GM12878 (cell line): ENCODE data around the gene EYA2. TPM values are rescaled to one million over a fixed set of nuclear protein-coding genes. Genes with fewer than 3 reads are reported as not detected.

Source experiments
- ATAC-seq: fragments of 200-7000 bp; cut with Tn5 transposase; 3 replicates; pipeline ENCODE4 v1.9.1; 2020; ENCODE audit warnings: mild to moderate bottlenecking, moderate library complexity
- BruUV-seq: library from RNA; stranded (reverse); fragments of 400-500 nt; replicated peaks from 2 replicates; lab custom pipeline; 2021; lab: Mats Ljungman, UMichigan
- CTCF ChIA-PET: fragments of 300-600 bp; sonication (Branson Sonifier 250); formaldehyde crosslinking; extraction: SDS; loops from one replicate; lab custom pipeline; 2021; ENCODE audit warnings: inconsistent platforms; lab: Yijun Ruan, JAX
- POLR2A ChIA-PET: fragments of 350-600 bp; formaldehyde crosslinking; extraction: SDS; loops from one replicate; lab custom pipeline; 2021; ENCODE audit warnings: inconsistent platforms; lab: Charles Lee
- RAD21 ChIA-PET: fragments of 300-600 bp; sonication (Branson Sonifier 250); formaldehyde crosslinking; loops from one replicate; lab custom pipeline; 2023; ENCODE audit warnings: antibody characterized with exemption; ENCODE audit not compliant: unreplicated experiment; lab: Charles Lee
- SMC1A ChIA-PET: fragments of 300-600 bp; sonication (Branson Sonifier 250); formaldehyde crosslinking; loops from one replicate; lab custom pipeline; 2023; ENCODE audit not compliant: unreplicated experiment, uncharacterized antibody; lab: Charles Lee
- DNase-seq: peaks from one replicate; pipeline ENCODE4 v3.0.0-alpha.2; 2011; ENCODE audit warnings: low read depth, low spot score
- FAIRE-seq: peaks from 3 replicates; lab custom pipeline; 2011; peaks lifted over from hg19 to GRCh38; lab: Jason Lieb, UNC
- H2AFZ ChIP-seq: 2 replicates; pipeline ENCODE4 v1.6.0; 2011; ENCODE audit warnings: low read depth, low read length, control low read depth; ENCODE audit not compliant: control insufficient read depth
- H3K27ac ChIP-seq: 2 replicates; pipeline ENCODE4 v1.5.1; 2011; ENCODE audit warnings: control low read depth; ENCODE audit not compliant: control insufficient read depth, insufficient read depth
- H3K27me3 ChIP-seq, 2 experiments: replicated peaks in 1 of 2; 2 replicates each; pipeline versions ENCODE4 v1.6.0 to v1.6.1; 2011; ENCODE audit warnings: low read length in 1 of 2; ENCODE audit not compliant: control insufficient read depth in 2 of 2, insufficient read depth in 2 of 2
- H3K36me3 ChIP-seq, 2 experiments: 2 replicates each; pipeline ENCODE4 v1.5.1; 2011; ENCODE audit warnings: low read length in 1 of 2; ENCODE audit not compliant: control insufficient read depth in 2 of 2, insufficient read depth in 2 of 2
- H3K4me1 ChIP-seq: 2 replicates; pipeline ENCODE4 v1.6.1; 2011; ENCODE audit warnings: mild to moderate bottlenecking, low read length, moderate library complexity, mixed read lengths; ENCODE audit not compliant: control insufficient read depth, insufficient read depth
- H3K4me2 ChIP-seq: 2 replicates; pipeline ENCODE4 v1.6.0; 2011; ENCODE audit warnings: control low read depth; ENCODE audit not compliant: control insufficient read depth, insufficient read depth
- H3K4me3 ChIP-seq: fragments of 200-600 bp; sonication (generic); 2 replicates; pipeline ENCODE4 v1.5.1; 2016
- H3K79me2 ChIP-seq: 2 replicates; pipeline ENCODE4 v1.6.0; 2011; ENCODE audit warnings: low read length; ENCODE audit not compliant: control insufficient read depth, insufficient read depth
- H3K9ac ChIP-seq: 2 replicates; pipeline ENCODE4 v1.8.0; 2011; ENCODE audit warnings: low read length, control low read depth, mixed read lengths; ENCODE audit not compliant: control insufficient read depth, insufficient read depth
- H3K9me3 ChIP-seq: replicated peaks from 3 replicates; pipeline ENCODE4 v1.5.1; 2011; ENCODE audit warnings: mild to moderate bottlenecking, low read length; ENCODE audit not compliant: control insufficient read depth, insufficient read depth
- H4K20me1 ChIP-seq: 2 replicates; pipeline ENCODE4 v1.6.0; 2011; ENCODE audit not compliant: control insufficient read depth, insufficient read depth
- BCLAF1 ChIP-seq: fragments of 450-650 bp; IDR thresholded peaks from 2 replicates; pipeline ENCODE4 v1.6.1; 2017; ENCODE audit warnings: antibody characterized with exemption, mild to moderate bottlenecking, moderate library complexity
- BMI1 ChIP-seq: fragments of 450-650 bp; IDR thresholded peaks from 2 replicates; pipeline ENCODE4 v1.6.1; 2016; ENCODE audit warnings: mild to moderate bottlenecking, moderate library complexity, borderline replicate concordance
- ETV6 ChIP-seq, 2 experiments: fragments of 450-650 bp in 1 of 2; IDR thresholded peaks in 1 of 2; conservative IDR thresholded peaks in 1 of 2; 2 replicates each; pipeline ENCODE4 v1.6.1; 2014; ENCODE audit warnings: antibody characterized with exemption in 1 of 2, borderline replicate concordance in 1 of 2, low read depth in 1 of 2, mild to moderate bottlenecking in 1 of 2, moderate library complexity in 1 of 2
- HCFC1 ChIP-seq: fragments of 150-350 bp; IDR thresholded peaks from 2 replicates; pipeline ENCODE4 v1.6.1; 2014; ENCODE audit warnings: low read length
- KAT2A ChIP-seq: conservative IDR thresholded peaks from 2 replicates; pipeline ENCODE4 v1.6.1; 2011; ENCODE audit warnings: low read depth, low read length; ENCODE audit not compliant: control insufficient read depth
- RAD51 ChIP-seq: fragments of 450-650 bp; IDR thresholded peaks from 2 replicates; pipeline ENCODE4 v1.6.1; 2016; ENCODE audit warnings: moderate library complexity, mild to moderate bottlenecking, inconsistent platforms
- RBBP5 ChIP-seq: fragments of 200-600 bp; sonication (generic); conservative IDR thresholded peaks from 2 replicates; pipeline ENCODE4 v1.6.1; 2016
- SIX5 ChIP-seq: IDR thresholded peaks from 2 replicates; pipeline ENCODE4 v1.6.1; 2011; ENCODE audit warnings: mild to moderate bottlenecking, low read depth, low read length, moderate library complexity; ENCODE audit not compliant: severe bottlenecking
- USF2 ChIP-seq: IDR thresholded peaks from 2 replicates; pipeline ENCODE4 v1.6.1; 2011; ENCODE audit warnings: low read depth, low read length, improper control_type of control experiment, borderline replicate concordance
- ZNF622 ChIP-seq: fragments of 450-650 bp; IDR thresholded peaks from 2 replicates; pipeline ENCODE4 v1.6.1; 2017; ENCODE audit warnings: mild to moderate bottlenecking, inconsistent platforms
- WGBS: methylation state at CpG from one replicate; pipeline ENCODE4 v1.1.6; 2016; ENCODE audit warnings: low lambda C conversion rate; ENCODE audit not compliant: insufficient replicate concordance, insufficient coverage; ENCODE audit errors: missing lambda C conversion rate; 5-methylcytosine and 5-hydroxymethylcytosine counted together
- in situ Hi-C: fragments of 300-500 bp; cut with MboI; formaldehyde crosslinking; loops from 9 replicates; pipeline ENCODE4 v1.14.3; 2018; ENCODE audit warnings: mixed read lengths
- intact Hi-C: fragments of 100-400 bp; cut with micrococcal nuclease; formaldehyde crosslinking; loops from one replicate; pipeline ENCODE4 v1.14.2; 2022; ENCODE audit not compliant: unreplicated experiment
- polyA plus RNA-seq, 11 experiments: library from polyadenylated mRNA; depleted of rRNA in 4 of 11; unstranded in 6 of 11; stranded (reverse) in 5 of 11; fragments of >200 nt; fragmentation: Nextera tagmentation in 4 of 11; fragmentation: Illumina TruSeq in 1 of 11; extraction: Ambion mirVana in 4 of 11; extraction: Trizol in 1 of 11; gene quantifications; 1 replicate in 1 of 11; 2 replicates in 10 of 11; pipeline versions ENCODE4 v1.2.1 to v1.2.3, GENCODE V29; 2011 to 2016; ENCODE audit warnings: inconsistent platforms in 2 of 11, missing spikeins in 2 of 11, low read depth in 1 of 11
- total RNA-seq, 4 experiments: library from RNA; depleted of rRNA in 3 of 4; stranded (reverse); fragments of >200 nt in 3 of 4; fragmentation: Illumina TruSeq in 1 of 4; extraction: Trizol in 1 of 4; gene quantifications; 2 replicates each; pipeline versions ENCODE4 v1.2.1 to v1.2.3, GENCODE V29; 2013 to 2021
- TF ChIP-seq, protein P1 (sequence below): fragments of 450-650 bp; formaldehyde crosslinking; IDR thresholded peaks from 2 replicates; pipeline ENCODE4 v1.5.0; 2022; ENCODE audit warnings: mild to moderate bottlenecking, missing genetic modification characterization
- TF ChIP-seq, protein P2 (sequence below): fragments of 450-650 bp; IDR thresholded peaks from 2 replicates; pipeline ENCODE4 v1.6.1; 2017; ENCODE audit warnings: mild to moderate bottlenecking, low read depth, inconsistent platforms; ENCODE audit not compliant: poor library complexity, severe bottlenecking

EYA2 gene
- total and polyA plus RNA-seq, 10 of the 15 experiments (the other 5 are each of a cell fraction or from before 2014, with no cell fraction given) = 0.20 TPM; not detected in 9

DNA sequence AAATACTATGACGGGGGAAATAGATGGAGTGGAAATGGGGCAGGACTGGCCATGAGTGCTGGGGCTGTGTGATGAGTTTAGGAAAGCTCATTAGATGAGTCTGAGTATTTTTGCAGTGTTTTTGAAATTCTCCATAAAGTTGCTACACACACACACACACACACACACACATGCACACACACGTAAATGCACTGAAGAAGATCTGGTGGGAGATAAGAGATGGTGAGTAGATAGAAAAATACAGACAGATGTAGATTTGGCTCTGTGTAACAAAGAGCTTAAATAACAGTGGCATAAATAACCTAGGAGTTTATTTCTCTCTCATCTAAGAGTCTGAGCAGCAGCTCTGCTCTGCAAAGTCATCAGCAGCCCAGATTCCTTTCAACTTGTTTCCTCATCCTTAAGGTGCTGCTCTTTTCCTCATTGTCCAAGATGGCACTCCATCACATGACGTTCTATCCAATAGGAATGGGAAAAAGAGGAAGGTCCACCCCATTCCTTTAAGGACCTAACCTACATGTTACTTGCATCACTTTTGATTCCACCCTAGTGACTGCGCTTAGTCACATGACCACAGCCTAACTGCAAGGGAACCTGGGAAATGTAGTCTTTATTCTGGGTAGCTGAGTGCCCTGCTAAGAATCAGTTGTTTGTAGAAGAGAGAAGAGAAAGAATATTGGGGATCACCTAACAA is 76.4 kb downstream of the EYA2 start:
- no TSS peak for BruUV-seq
- no peaks in the 10 kb centered on the region for H3K4me1 ChIP-seq
- H3K4me3 ChIP-seq = no peak overlapping the region
- CTCF ChIA-PET = no interaction called here
- RAD21 ChIA-PET = no interaction called here
- H4K20me1 ChIP-seq = no peaks in the 10 kb centered on the region
- H3K27ac ChIP-seq = no peak overlapping the region
- H3K27me3 ChIP-seq = no peaks in the 10 kb centered on the region
- no peak overlapping the region for H3K9ac ChIP-seq
- peak; percentile 82 for ATAC-seq
- FAIRE-seq = no peak
- WGBS = 37% methylated on average over 4 of the region's 4 CpGs
- no peaks in the 10 kb centered on the region for H3K79me2 ChIP-seq
- no peaks in the 10 kb centered on the region for H3K36me3 ChIP-seq
- H2AFZ ChIP-seq = no peak overlapping the region
- no peak overlapping the region for H3K4me2 ChIP-seq
- H3K9me3 ChIP-seq = no peaks in the 10 kb centered on the region
- POLR2A ChIA-PET = interaction anchor here (0.6 kb wide), 1 partner anchor 83 kb away, joined by 6 read pairs; no protein-coding TSS in a partner anchor
- intact Hi-C loops (loop anchor here (10.0 kb wide), 1 partner anchor 64 kb away; no protein-coding TSS in a partner anchor), in situ Hi-C loops (no loop called here)
- no peak for DNase-seq
- SMC1A ChIA-PET = interaction anchor here (0.6 to 0.9 kb wide), 2 partner anchors 54 to 148 kb away, joined by 3 read pairs; no protein-coding TSS in a partner anchor
- TF ChIP-seq BCLAF1 (no peak), KAT2A (no peak), ZNF622 (no peak), HCFC1 (peak; percentile 67), RBBP5 (no peak), USF2 (peak; percentile 32; the same call in 1 of the 2 replicates), ETV6 (conservative IDR thresholded peaks at IDR 0.05 in 1 of 2, IDR thresholded peaks at IDR 0.05 in 1 of 2; ENCODE audit: borderline replicate concordance in 1 of 2, low read depth in 1 of 2) (no peak), BMI1 (no peak), RAD51 (peak; percentile 81), SIX5 (peak; percentile 67)
- TF ChIP-seq, protein P1, sequence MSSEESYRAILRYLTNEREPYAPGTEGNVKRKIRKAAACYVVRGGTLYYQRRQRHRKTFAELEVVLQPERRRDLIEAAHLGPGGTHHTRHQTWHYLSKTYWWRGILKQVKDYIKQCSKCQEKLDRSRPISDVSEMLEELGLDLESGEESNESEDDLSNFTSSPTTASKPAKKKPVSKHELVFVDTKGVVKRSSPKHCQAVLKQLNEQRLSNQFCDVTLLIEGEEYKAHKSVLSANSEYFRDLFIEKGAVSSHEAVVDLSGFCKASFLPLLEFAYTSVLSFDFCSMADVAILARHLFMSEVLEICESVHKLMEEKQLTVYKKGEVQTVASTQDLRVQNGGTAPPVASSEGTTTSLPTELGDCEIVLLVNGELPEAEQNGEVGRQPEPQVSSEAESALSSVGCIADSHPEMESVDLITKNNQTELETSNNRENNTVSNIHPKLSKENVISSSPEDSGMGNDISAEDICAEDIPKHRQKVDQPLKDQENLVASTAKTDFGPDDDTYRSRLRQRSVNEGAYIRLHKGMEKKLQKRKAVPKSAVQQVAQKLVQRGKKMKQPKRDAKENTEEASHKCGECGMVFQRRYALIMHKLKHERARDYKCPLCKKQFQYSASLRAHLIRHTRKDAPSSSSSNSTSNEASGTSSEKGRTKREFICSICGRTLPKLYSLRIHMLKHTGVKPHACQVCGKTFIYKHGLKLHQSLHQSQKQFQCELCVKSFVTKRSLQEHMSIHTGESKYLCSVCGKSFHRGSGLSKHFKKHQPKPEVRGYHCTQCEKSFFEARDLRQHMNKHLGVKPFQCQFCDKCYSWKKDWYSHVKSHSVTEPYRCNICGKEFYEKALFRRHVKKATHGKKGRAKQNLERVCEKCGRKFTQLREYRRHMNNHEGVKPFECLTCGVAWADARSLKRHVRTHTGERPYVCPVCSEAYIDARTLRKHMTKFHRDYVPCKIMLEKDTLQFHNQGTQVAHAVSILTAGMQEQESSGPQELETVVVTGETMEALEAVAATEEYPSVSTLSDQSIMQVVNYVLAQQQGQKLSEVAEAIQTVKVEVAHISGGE = no peak
- TF ChIP-seq, protein P2, sequence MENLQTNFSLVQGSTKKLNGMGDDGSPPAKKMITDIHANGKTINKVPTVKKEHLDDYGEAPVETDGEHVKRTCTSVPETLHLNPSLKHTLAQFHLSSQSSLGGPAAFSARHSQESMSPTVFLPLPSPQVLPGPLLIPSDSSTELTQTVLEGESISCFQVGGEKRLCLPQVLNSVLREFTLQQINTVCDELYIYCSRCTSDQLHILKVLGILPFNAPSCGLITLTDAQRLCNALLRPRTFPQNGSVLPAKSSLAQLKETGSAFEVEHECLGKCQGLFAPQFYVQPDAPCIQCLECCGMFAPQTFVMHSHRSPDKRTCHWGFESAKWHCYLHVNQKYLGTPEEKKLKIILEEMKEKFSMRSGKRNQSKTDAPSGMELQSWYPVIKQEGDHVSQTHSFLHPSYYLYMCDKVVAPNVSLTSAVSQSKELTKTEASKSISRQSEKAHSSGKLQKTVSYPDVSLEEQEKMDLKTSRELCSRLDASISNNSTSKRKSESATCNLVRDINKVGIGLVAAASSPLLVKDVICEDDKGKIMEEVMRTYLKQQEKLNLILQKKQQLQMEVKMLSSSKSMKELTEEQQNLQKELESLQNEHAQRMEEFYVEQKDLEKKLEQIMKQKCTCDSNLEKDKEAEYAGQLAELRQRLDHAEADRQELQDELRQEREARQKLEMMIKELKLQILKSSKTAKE = no peak
